HCEC 1CT (cell line): ENCODE results near the gene ZNF77.
A peak's percentile ranks its signal among the peaks of the same experiment; 100 is the strongest.
"Not testable (repeated sequence)": the region's sequence is repeated elsewhere in the genome, so short reads cannot be mapped to it uniquely, and the experiment has no call there.

ENCODE experiments used
- DNase-seq: peaks from one replicate; pipeline ENCODE4 v3.0.0-alpha.2; 2017

ZNF77 gene

GRCh38 chr19:2969104-2969504, 24.3 kb upstream of the ZNF77 start:
- DNase-seq = no peak

GRCh38 chr19:2967972-2968371, 23.2 kb upstream of the ZNF77 start:
- DNase-seq = no peak

GRCh38 chr19:2964874-2965273, 20.1 kb upstream of the ZNF77 start:
- DNase-seq = no peak

GRCh38 chr19:2963631-2964030, 18.9 kb upstream of the ZNF77 start:
- DNase-seq = not testable (repeated sequence)

- DNase-seq = no peak
Measured at GRCh38 chr19:2963122-2963521, 18.4 kb upstream of the ZNF77 start.

GRCh38 chr19:2962018-2962670, 17.4 kb upstream of the ZNF77 start:
- peak; percentile 59 for DNase-seq

GRCh38 chr19:2960120-2960519, 15.3 kb upstream of the ZNF77 start:
- no peak for DNase-seq

GRCh38 chr19:2957160-2957559, 12.4 kb upstream of the ZNF77 start:
- no peak for DNase-seq

GRCh38 chr19:2952953-2953481, 8.2 kb upstream of the ZNF77 start:
- DNase-seq = no peak

- DNase-seq = peak; percentile 99
Measured at GRCh38 chr19:2950286-2951124, 5.7 kb upstream of the ZNF77 start.

GRCh38 chr19:2949939-2950285, 5.1 kb upstream of the ZNF77 start:
- peak; percentile 13 for DNase-seq

GRCh38 chr19:2945575-2946184, 909 bp upstream of the ZNF77 start:
- no peak for DNase-seq

GRCh38 chr19:2944403-2944774, 382 bp downstream of the ZNF77 start:
- DNase-seq = no peak

GRCh38 chr19:2942928-2943640, 1.7 kb downstream of the ZNF77 start:
- no peak for DNase-seq

- not testable (repeated sequence) for DNase-seq
Measured at GRCh38 chr19:2935863-2936262, 8.9 kb downstream of the ZNF77 start.

GRCh38 chr19:2933490-2933910, 11.3 kb downstream of the ZNF77 start:
- no peak for DNase-seq

- DNase-seq = no peak
Measured at GRCh38 chr19:2927032-2927430, 17.7 kb downstream of the ZNF77 start.

- no peak for DNase-seq
Measured at GRCh38 chr19:2926341-2927031, 18.3 kb downstream of the ZNF77 start.

- DNase-seq = peak; percentile 9
Measured at GRCh38 chr19:2923510-2923909, 21.3 kb downstream of the ZNF77 start.

GRCh38 chr19:2922987-2923386, 21.8 kb downstream of the ZNF77 start:
- no peak for DNase-seq

GRCh38 chr19:2917275-2918184, 27.2 kb downstream of the ZNF77 start:
- DNase-seq = no peak
